ENCODE data around the gene B4GALNT4. TPM values are rescaled to one million over a fixed set of nuclear protein-coding genes. Genes with fewer than 3 reads are reported as not detected.
A peak's percentile ranks its signal among the peaks of the same experiment; 100 is the strongest.

The B4GALNT4 gene
- total RNA-seq, 1 experiment from 2014 or later = 1.9 TPM

GRCh38 chr11:405954-406795 lies 36.9 kb downstream of the B4GALNT4 start:
- H3K9me3 Mint-ChIP-seq (ENCODE audit: low read depth, unreplicated experiment) = no peaks in the 10 kb centered on the region
- intact Hi-C loops (cut with micrococcal nuclease; ENCODE audit: unreplicated experiment) = no loop called here
- no peak for TF ChIP-seq CTCF (IDR thresholded peaks at IDR 0.05; ENCODE audit: unreplicated experiment)
- DNase-seq = no peak
- CTCF ChIA-PET = no interaction called here
- no peaks in the 10 kb centered on the region for H3K4me1 Mint-ChIP-seq (ENCODE audit: low read depth, unreplicated experiment)
- H3K27ac Mint-ChIP-seq (ENCODE audit: unreplicated experiment) = no peak overlapping the region
- H3K4me3 Mint-ChIP-seq (ENCODE audit: low read depth, unreplicated experiment) = no peak overlapping the region
- TSS peak; percentile 66 for BruUV-seq (replicated peaks)
- H3K36me3 Mint-ChIP-seq (ENCODE audit: insufficient read depth, unreplicated experiment) = peaks cover 62% of the 10 kb centered on the region
- no peaks in the 10 kb centered on the region for H3K27me3 Mint-ChIP-seq (ENCODE audit: unreplicated experiment)

- no peak overlapping the region for H3K4me3 Mint-ChIP-seq (ENCODE audit: low read depth, unreplicated experiment)
- CTCF ChIA-PET = interaction anchor here (0.5 to 1.3 kb wide), 2 partner anchors 41 to 144 kb away, joined by 3 read pairs; no protein-coding TSS in a partner anchor
- H3K4me1 Mint-ChIP-seq (ENCODE audit: low read depth, unreplicated experiment) = no peaks in the 10 kb centered on the region
- no peaks in the 10 kb centered on the region for H3K27me3 Mint-ChIP-seq (ENCODE audit: unreplicated experiment)
- no TSS peak for BruUV-seq (replicated peaks)
- H3K9me3 Mint-ChIP-seq (ENCODE audit: low read depth, unreplicated experiment) = no peaks in the 10 kb centered on the region
- no peak overlapping the region for H3K27ac Mint-ChIP-seq (ENCODE audit: unreplicated experiment)
- H3K36me3 Mint-ChIP-seq (ENCODE audit: insufficient read depth, unreplicated experiment) = peaks cover 62% of the 10 kb centered on the region
- DNase-seq = no peak
- intact Hi-C loops (cut with micrococcal nuclease; ENCODE audit: unreplicated experiment) = no loop called here
- TF ChIP-seq CTCF (IDR thresholded peaks at IDR 0.05; ENCODE audit: unreplicated experiment) = no peak
Observed at GRCh38 chr11:406796-407650, 37.7 kb downstream of the B4GALNT4 start.

- BruUV-seq (replicated peaks) = no TSS peak
- CTCF ChIA-PET = interaction anchor here (1.3 kb wide), 1 partner anchor 41 kb away, joined by 3 read pairs; no protein-coding TSS in a partner anchor
Observed at GRCh38 chr11:407651-408123, 38.4 kb downstream of the B4GALNT4 start.

More at GRCh38 chr11:407651-408123, 38.4 kb downstream of the B4GALNT4 start:
- Mint-ChIP-seq H3K9me3 (ENCODE audit: low read depth, unreplicated experiment) (no peaks in the 10 kb centered on the region), H3K4me1 (ENCODE audit: low read depth, unreplicated experiment) (no peaks in the 10 kb centered on the region), H3K27me3 (ENCODE audit: unreplicated experiment) (no peaks in the 10 kb centered on the region), H3K27ac (ENCODE audit: unreplicated experiment) (no peak overlapping the region), H3K4me3 (ENCODE audit: low read depth, unreplicated experiment) (no peak overlapping the region), H3K36me3 (ENCODE audit: insufficient read depth, unreplicated experiment) (peaks cover 62% of the 10 kb centered on the region)
- TF ChIP-seq CTCF (IDR thresholded peaks at IDR 0.05; ENCODE audit: unreplicated experiment) = no peak
- intact Hi-C loops (cut with micrococcal nuclease; ENCODE audit: unreplicated experiment) = no loop called here
- no peak for DNase-seq
